GM23248 (cell line): Measurements from ENCODE around the gene SELENOM. TPM values are rescaled to one million over a fixed set of nuclear protein-coding genes. Genes with fewer than 3 reads are reported as not detected.

Source experiments
- DNase-seq: peaks from one replicate; pipeline ENCODE4 v3.0.0-alpha.2; 2015
- H2AFZ ChIP-seq: fragments of 200-600 bp; sonication (generic); 2 replicates; pipeline ENCODE4 v1.6.1; 2016; ENCODE audit warnings: antibody characterized with exemption
- H3F3A ChIP-seq: fragments of 200-600 bp; sonication (generic); 2 replicates; pipeline ENCODE4 v1.6.1; 2016; ENCODE audit warnings: mild to moderate bottlenecking, antibody characterized with exemption, mixed run types; ENCODE audit not compliant: insufficient read depth
- H3K27ac ChIP-seq: fragments of 200-600 bp; sonication (generic); 2 replicates; pipeline ENCODE4 v1.5.1; 2016; ENCODE audit warnings: mild to moderate bottlenecking
- H3K27me3 ChIP-seq: fragments of 200-600 bp; sonication (generic); replicated peaks from 2 replicates; pipeline ENCODE4 v1.6.1; 2016; ENCODE audit warnings: mild to moderate bottlenecking; ENCODE audit not compliant: insufficient read depth
- H3K36me3 ChIP-seq: fragments of 200-600 bp; sonication (generic); 2 replicates; pipeline ENCODE4 v1.6.1; 2016; ENCODE audit warnings: low read depth, mild to moderate bottlenecking
- H3K4me1 ChIP-seq: fragments of 200-600 bp; sonication (generic); 2 replicates; pipeline ENCODE4 v1.6.1; 2016; ENCODE audit warnings: mild to moderate bottlenecking; ENCODE audit not compliant: insufficient read depth
- H3K4me2 ChIP-seq: fragments of 200-600 bp; sonication (generic); one replicate; pipeline ENCODE4 v1.6.1; 2016; ENCODE audit warnings: mild to moderate bottlenecking; ENCODE audit not compliant: unreplicated experiment
- H3K4me3 ChIP-seq: fragments of 200-600 bp; sonication (generic); 2 replicates; pipeline ENCODE4 v1.5.1; 2016; ENCODE audit warnings: mild to moderate bottlenecking
- H3K79me2 ChIP-seq: fragments of 200-600 bp; sonication (generic); 2 replicates; pipeline ENCODE4 v1.6.1; 2016; ENCODE audit warnings: mild to moderate bottlenecking; ENCODE audit not compliant: insufficient read depth
- H3K9ac ChIP-seq: fragments of 200-600 bp; sonication (generic); 2 replicates; pipeline ENCODE4 v1.6.1; 2016; ENCODE audit warnings: mild to moderate bottlenecking
- H3K9me2 ChIP-seq: fragments of 200-600 bp; sonication (generic); 2 replicates; pipeline ENCODE4 v1.6.1; 2016; ENCODE audit warnings: mixed run types, mild to moderate bottlenecking, moderate library complexity; ENCODE audit not compliant: insufficient read depth
- H3K9me3 ChIP-seq: fragments of 200-600 bp; sonication (generic); one replicate; pipeline ENCODE4 v1.6.1; 2017; ENCODE audit warnings: low read depth
- H4K20me1 ChIP-seq: fragments of 200-600 bp; sonication (generic); 2 replicates; pipeline ENCODE4 v1.6.0; 2016; ENCODE audit not compliant: insufficient read depth
- EZH2 ChIP-seq: fragments of 200-600 bp; sonication (generic); IDR thresholded peaks from 2 replicates; pipeline ENCODE4 v1.6.1; 2018; ENCODE audit warnings: antibody characterized with exemption, mild to moderate bottlenecking; ENCODE audit not compliant: insufficient read depth, poor library complexity, severe bottlenecking
- EZH2phosphoT487 ChIP-seq: fragments of 200-600 bp; sonication (generic); IDR thresholded peaks from 2 replicates; pipeline ENCODE4 v1.6.1; 2018; ENCODE audit warnings: antibody characterized with exemption, moderate library complexity, mild to moderate bottlenecking, low read depth; ENCODE audit not compliant: insufficient read depth
- WGBS, 2 experiments: methylation state at CpG; one replicate each; pipeline ENCODE4 v1.1.6; 2015 to 2017; ENCODE audit warnings: low lambda C conversion rate in 2 of 2, low coverage in 1 of 2; ENCODE audit errors: missing lambda C conversion rate in 2 of 2; 5-methylcytosine and 5-hydroxymethylcytosine counted together
- in situ Hi-C: fragments of 300-500 bp; cut with MboI; formaldehyde crosslinking; loops from 2 replicates; pipeline ENCODE4 v1.15.0; 2020
- polyA plus RNA-seq: library from polyadenylated mRNA; unstranded; fragments of >200 nt; fragmentation: Nextera tagmentation; extraction: Ambion mirVana; gene quantifications from 2 replicates; pipeline ENCODE4 v1.2.1, GENCODE V29; 2016
- total RNA-seq: library from RNA; depleted of rRNA; stranded (reverse); fragments of >200 nt; shearing (Covaris generic); gene quantifications from 2 replicates; pipeline ENCODE4 v1.2.3, GENCODE V29; 2014

The SELENOM gene
- total and polyA plus RNA-seq, 2 experiments from 2014 or later = 268 to 537 TPM

- Histone ChIP-seq H3K79me2 (peaks cover 18% of the 10 kb centered on the region; the same call in 1 of the 2 replicates), H3K36me3 (peaks cover 48% of the 10 kb centered on the region; the same call in 1 of the 2 replicates), H4K20me1 (no peaks in the 10 kb centered on the region), H3F3A (peaks cover 28% of the 10 kb centered on the region), H3K9me2 (no peaks in the 10 kb centered on the region), H3K4me1 (peaks cover 9% of the 10 kb centered on the region; the same call in 1 of the 2 replicates), H3K4me2 (no peak overlapping the region), H3K9me3 (no peaks in the 10 kb centered on the region), H3K9ac (no peak overlapping the region), H2AFZ (no peak overlapping the region), H3K27ac (no peak overlapping the region), H3K27me3 (no peaks in the 10 kb centered on the region), H3K4me3 (no peak overlapping the region)
- WGBS, 2 experiments = 91 to 93% methylated on average over 7 of the region's 7 CpGs
- no peak for DNase-seq
- TF ChIP-seq EZH2 = no peak
- no peak for TF ChIP-seq EZH2phosphoT487
- in situ Hi-C loops = no loop called here
Measured at GRCh38 chr22:31094741-31095140, 12.6 kb downstream of the SELENOM start.

- H3K9ac ChIP-seq = no peak overlapping the region
- no peaks in the 10 kb centered on the region for H3K9me2 ChIP-seq
- no peak for DNase-seq
- H3K79me2 ChIP-seq = peaks cover 24% of the 10 kb centered on the region; the same call in 1 of the 2 replicates
- no peak for TF ChIP-seq EZH2
- no peaks in the 10 kb centered on the region for H3K9me3 ChIP-seq
- in situ Hi-C loops = no loop called here
- H3K36me3 ChIP-seq = peaks cover 48% of the 10 kb centered on the region; the same call in 1 of the 2 replicates
- no peak overlapping the region for H3K27ac ChIP-seq
- H3K27me3 ChIP-seq = no peaks in the 10 kb centered on the region
- H3K4me1 ChIP-seq = peaks cover 3% of the 10 kb centered on the region; the same call in 1 of the 2 replicates
- H2AFZ ChIP-seq = no peak overlapping the region
- H3F3A ChIP-seq = peaks cover 21% of the 10 kb centered on the region
- no peaks in the 10 kb centered on the region for H4K20me1 ChIP-seq
- 50 to 66% methylated on average over 5 of the region's 5 CpGs for WGBS, 2 experiments
- H3K4me2 ChIP-seq = no peak overlapping the region
- H3K4me3 ChIP-seq = no peak overlapping the region
Measured at GRCh38 chr22:31094021-31094551, 13.3 kb downstream of the SELENOM start.

DNA sequence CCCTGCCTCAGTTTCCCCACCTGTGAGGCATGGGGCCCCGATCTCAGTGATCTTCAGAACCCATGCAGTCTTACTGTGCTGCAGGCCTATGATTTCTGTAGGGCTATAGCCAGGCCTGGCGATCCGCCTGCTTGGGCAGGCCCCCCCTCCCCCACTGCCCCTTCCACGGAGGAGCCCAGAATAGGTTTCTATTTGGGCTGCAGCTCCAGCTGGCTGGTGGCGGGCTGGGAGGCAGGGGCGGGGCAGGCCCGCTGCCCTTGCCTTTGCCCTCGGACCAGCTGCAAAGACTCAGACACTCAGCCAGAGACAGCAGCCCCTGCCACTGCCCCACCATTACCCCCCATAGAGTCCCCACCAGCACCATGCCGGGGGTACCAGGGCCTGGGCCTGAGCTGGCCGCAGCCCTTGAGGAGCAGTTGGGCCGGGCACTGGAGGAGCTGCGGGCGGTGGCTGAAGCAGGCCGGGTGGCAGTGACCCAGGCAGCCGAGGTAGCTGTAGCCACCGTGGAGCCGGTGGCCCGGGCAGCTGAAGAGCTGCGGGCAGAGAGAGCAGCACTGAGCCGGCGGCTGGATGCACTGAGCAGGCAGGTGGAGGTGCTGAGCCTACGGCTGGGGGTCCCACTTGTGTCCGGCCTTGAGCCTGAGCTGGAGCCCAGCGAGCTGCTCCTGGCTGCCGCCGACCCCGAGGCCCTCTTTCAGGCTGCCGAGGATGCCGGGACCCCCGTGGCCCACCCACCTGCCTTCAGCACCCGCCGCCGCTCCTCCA lies 14.1 kb downstream of the SELENOM start:
- Histone ChIP-seq H3K4me2 (no peak overlapping the region), H3K4me3 (no peak overlapping the region), H3K4me1 (no peaks in the 10 kb centered on the region), H3K27me3 (no peaks in the 10 kb centered on the region), H3K36me3 (peaks cover 52% of the 10 kb centered on the region; the same call in 1 of the 2 replicates), H3K9me3 (no peaks in the 10 kb centered on the region), H3K9me2 (no peaks in the 10 kb centered on the region), H3F3A (peaks cover 17% of the 10 kb centered on the region), H4K20me1 (no peaks in the 10 kb centered on the region), H2AFZ (no peak overlapping the region), H3K79me2 (peaks cover 30% of the 10 kb centered on the region; the same call in 1 of the 2 replicates), H3K27ac (no peak overlapping the region), H3K9ac (no peak overlapping the region)
- no peak for DNase-seq
- TF ChIP-seq EZH2phosphoT487 = no peak
- TF ChIP-seq EZH2 = no peak
- in situ Hi-C loops = no loop called here
- 92 to 94% methylated on average over 17 to 31 of the region's 33 CpGs for WGBS, 2 experiments

- TF ChIP-seq EZH2phosphoT487 = no peak
- TF ChIP-seq EZH2 = no peak
- no peak overlapping the region for H3K9ac ChIP-seq
- H2AFZ ChIP-seq = no peak overlapping the region
- peaks cover 41% of the 10 kb centered on the region for H3K79me2 ChIP-seq
- no peaks in the 10 kb centered on the region for H3K9me2 ChIP-seq
- peaks cover 43% of the 10 kb centered on the region; the same call in 1 of the 2 replicates for H3K36me3 ChIP-seq
- no peak for DNase-seq
- in situ Hi-C loops = no loop called here
- no peaks in the 10 kb centered on the region for H3K27me3 ChIP-seq
- H3K9me3 ChIP-seq = no peaks in the 10 kb centered on the region
- H3K4me3 ChIP-seq = no peak overlapping the region
- 90 to 93% methylated on average over 9 of the region's 9 CpGs for WGBS, 2 experiments
- no peak overlapping the region for H3K27ac ChIP-seq
- H4K20me1 ChIP-seq = no peaks in the 10 kb centered on the region
- peaks cover 8% of the 10 kb centered on the region for H3F3A ChIP-seq
- no peak overlapping the region for H3K4me2 ChIP-seq
- no peaks in the 10 kb centered on the region for H3K4me1 ChIP-seq
Measured at GRCh38 chr22:31092161-31092560, 15.2 kb downstream of the SELENOM start.
